Upper lobe of left lung (tissue), 6 donors: ENCODE data around the gene NAT9. TPM values are rescaled to one million over a fixed set of nuclear protein-coding genes. Genes with fewer than 3 reads are reported as not detected.
A peak's percentile ranks its signal among the peaks of the same experiment; 100 is the strongest.

Experiments used
- ATAC-seq, 2 donors: fragments of 200-7000 bp; cut with Tn5 transposase; one replicate each; pipeline ENCODE4 v1.9.1; 2022; ENCODE audit warnings: mild to moderate bottlenecking in 2 of 2, moderate library complexity in 2 of 2; ENCODE audit not compliant: low FRiP score in 2 of 2
- DNase-seq, 2 donors: peaks; one replicate each; pipeline ENCODE4 v3.0.0-alpha.2; 2019 to 2020
- H3K27ac ChIP-seq, 4 donors: fragments of 200-600 bp; sonication (generic); one replicate each; pipeline ENCODE4 v1.5.1; 2016 to 2019
- H3K27me3 ChIP-seq, 4 donors: fragments of 200-600 bp; sonication (generic); one replicate each; pipeline ENCODE4 v1.5.1; 2017 to 2019
- H3K36me3 ChIP-seq, 4 donors: fragments of 200-600 bp; sonication (generic); one replicate each; pipeline ENCODE4 v1.5.1; 2016 to 2019
- H3K4me1 ChIP-seq, 4 donors: fragments of 200-600 bp; sonication (generic); one replicate each; pipeline ENCODE4 v1.5.1; 2018 to 2019
- H3K4me3 ChIP-seq, 4 donors: fragments of 200-600 bp; sonication (generic); one replicate each; pipeline ENCODE4 v1.5.1; 2017 to 2019; ENCODE audit warnings: mild to moderate bottlenecking in 2 of 4, moderate library complexity in 1 of 4
- H3K9me3 ChIP-seq, 4 donors: fragments of 200-600 bp; sonication (generic); one replicate each; pipeline ENCODE4 v1.5.1; 2018 to 2019
- EP300 ChIP-seq, 4 donors: sonication (generic); formaldehyde crosslinking; IDR thresholded peaks; one replicate each; pipeline ENCODE4 v1.5.1; 2017; ENCODE audit warnings: antibody characterized with exemption in 4 of 4, control low read depth in 2 of 4
- POLR2A ChIP-seq, 4 donors: fragments of 450-650 bp; IDR thresholded peaks; one replicate each; pipeline ENCODE4 v1.5.1; 2016 to 2017; ENCODE audit warnings: antibody characterized with exemption in 4 of 4, mild to moderate bottlenecking in 2 of 4
- POLR2AphosphoS5 ChIP-seq, 2 donors: sonication (generic); formaldehyde crosslinking; IDR thresholded peaks; one replicate each; pipeline ENCODE4 v1.5.1; 2017; ENCODE audit warnings: antibody characterized with exemption in 2 of 2
- WGBS, 2 donors: methylation state at CpG; one replicate each; pipeline ENCODE4 v1.1.5; 2017 to 2018; 5-methylcytosine and 5-hydroxymethylcytosine counted together
- total RNA-seq, 6 donors: library from RNA; depleted of rRNA in 4 of 6; stranded (reverse); fragments of >200 nt in 4 of 6; gene quantifications; one replicate each; pipeline versions ENCODE4 v1.1.0 to v1.2.1, GENCODE V29; 2016 to 2021
- TF ChIP-seq, protein P1 (sequence below), 6 experiments: fragments of 450-650 bp in 4 of 6; fragments of 200-600 bp in 2 of 6; sonication (generic) in 2 of 6; IDR thresholded peaks; one replicate each; pipeline ENCODE4 v1.5.1; 2016 to 2019; ENCODE audit warnings: antibody characterized with exemption in 6 of 6
- donor health status: DM: no; HTN: no; CAD: no; lungs with moderate emphysema.
- donor health status: DM: no; HTN: yes; CAD: no; lungs with severe emphysema.

The NAT9 gene
- total RNA-seq, 6 donors from 2014 or later: 16.1 to 78.6 (median 41.7) TPM

DNA sequence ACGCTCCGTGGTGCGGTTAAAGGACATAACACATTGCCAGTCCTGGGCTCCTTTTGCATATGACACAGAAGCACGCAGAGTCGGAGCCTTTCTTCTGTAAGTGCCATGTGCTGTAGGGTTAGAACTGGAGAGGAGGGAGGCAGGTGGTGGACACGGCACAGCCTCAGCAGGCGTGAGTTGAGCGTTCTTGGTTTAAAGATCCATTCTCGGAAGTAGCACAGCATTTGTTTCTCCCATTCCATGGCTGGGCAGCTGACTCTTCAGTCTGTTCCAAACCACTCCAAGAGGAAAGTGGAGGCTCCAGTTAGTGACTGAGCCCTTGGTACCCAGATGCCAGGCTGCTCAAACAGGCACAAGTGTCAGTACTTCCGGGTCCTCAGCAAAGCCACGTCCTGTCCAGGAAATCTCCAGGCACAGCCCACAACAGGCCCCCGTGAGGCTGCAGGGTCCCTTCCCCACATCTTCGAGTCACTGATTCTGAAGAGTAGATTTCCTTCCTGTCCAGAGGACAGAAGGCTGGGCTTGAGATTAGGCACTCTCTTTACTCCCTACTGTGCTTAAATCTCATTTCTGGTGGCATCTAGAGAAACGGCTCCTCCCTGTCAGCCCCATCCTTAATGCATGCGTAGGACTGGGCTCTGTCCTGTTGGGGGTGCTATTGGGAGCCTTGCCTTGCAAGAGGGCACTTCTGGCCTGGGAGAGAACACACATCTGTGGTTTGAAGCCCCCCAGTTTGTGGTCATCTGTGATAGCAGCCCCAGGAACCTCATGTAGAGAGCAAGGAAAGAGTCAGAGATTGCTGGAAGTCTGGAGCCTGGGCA is 39.6 kb upstream of the NAT9 start:
- peaks cover 0 to 23% (median 18%) of the 10 kb centered on the region in 4 donors for H3K36me3 ChIP-seq
- peaks cover 6 to 40% (median 28%) of the 10 kb centered on the region in 4 donors for H3K4me1 ChIP-seq
- no peak overlapping the region for H3K4me3 ChIP-seq
- no peaks in the 10 kb centered on the region for H3K9me3 ChIP-seq
- H3K27ac ChIP-seq: peak overlapping the region in 2 of 4 donors; percentile 40 to 49
- TF ChIP-seq, protein P1, sequence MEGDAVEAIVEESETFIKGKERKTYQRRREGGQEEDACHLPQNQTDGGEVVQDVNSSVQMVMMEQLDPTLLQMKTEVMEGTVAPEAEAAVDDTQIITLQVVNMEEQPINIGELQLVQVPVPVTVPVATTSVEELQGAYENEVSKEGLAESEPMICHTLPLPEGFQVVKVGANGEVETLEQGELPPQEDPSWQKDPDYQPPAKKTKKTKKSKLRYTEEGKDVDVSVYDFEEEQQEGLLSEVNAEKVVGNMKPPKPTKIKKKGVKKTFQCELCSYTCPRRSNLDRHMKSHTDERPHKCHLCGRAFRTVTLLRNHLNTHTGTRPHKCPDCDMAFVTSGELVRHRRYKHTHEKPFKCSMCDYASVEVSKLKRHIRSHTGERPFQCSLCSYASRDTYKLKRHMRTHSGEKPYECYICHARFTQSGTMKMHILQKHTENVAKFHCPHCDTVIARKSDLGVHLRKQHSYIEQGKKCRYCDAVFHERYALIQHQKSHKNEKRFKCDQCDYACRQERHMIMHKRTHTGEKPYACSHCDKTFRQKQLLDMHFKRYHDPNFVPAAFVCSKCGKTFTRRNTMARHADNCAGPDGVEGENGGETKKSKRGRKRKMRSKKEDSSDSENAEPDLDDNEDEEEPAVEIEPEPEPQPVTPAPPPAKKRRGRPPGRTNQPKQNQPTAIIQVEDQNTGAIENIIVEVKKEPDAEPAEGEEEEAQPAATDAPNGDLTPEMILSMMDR (IDR thresholded peaks at IDR 0.05): no peak
- no peak for TF ChIP-seq POLR2AphosphoS5 (IDR thresholded peaks at IDR 0.05)
- TF ChIP-seq EP300 (IDR thresholded peaks at IDR 0.05): no peak
- TF ChIP-seq POLR2A (IDR thresholded peaks at IDR 0.05): no peak
- no peaks in the 10 kb centered on the region for H3K27me3 ChIP-seq
- WGBS, 2 donors: 58 to 78% methylated on average over 12 to 15 of the region's 15 CpGs
- DNase-seq (peak in 1 of 2 donors; percentile 68), ATAC-seq (no peak)

DNA sequence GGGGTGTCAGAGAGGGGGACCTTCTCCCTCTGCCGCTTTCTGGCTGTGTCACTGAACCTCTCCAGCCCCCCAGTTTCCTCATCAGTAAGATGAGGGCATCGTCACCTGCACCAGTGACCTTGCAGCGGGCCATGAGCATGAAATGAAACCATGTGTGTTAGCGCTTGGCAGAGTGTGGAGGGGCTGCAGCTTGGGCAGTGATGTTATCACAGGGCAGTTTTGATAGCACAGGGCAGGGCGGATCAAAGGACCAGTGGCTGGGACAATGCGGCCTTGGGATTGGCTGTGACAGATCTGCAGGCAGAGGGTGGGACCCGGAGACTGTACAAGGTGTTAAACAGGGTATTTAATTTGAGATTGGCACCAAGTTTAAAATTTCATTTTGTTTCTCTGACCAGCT is 38.9 kb upstream of the NAT9 start:
- Histone ChIP-seq H3K36me3 (peaks cover 0 to 18% (median 14%) of the 10 kb centered on the region in 4 donors), H3K27ac (peak overlapping the region in 1 of 4 donors; percentile 40), H3K4me3 (no peak overlapping the region), H3K27me3 (no peaks in the 10 kb centered on the region), H3K9me3 (no peaks in the 10 kb centered on the region), H3K4me1 (peaks cover 6 to 40% (median 28%) of the 10 kb centered on the region in 4 donors)
- DNase-seq: no peak
- WGBS, 2 donors: 96 to 98% methylated on average over 7 of the region's 7 CpGs
- ATAC-seq: no peak
- TF ChIP-seq POLR2A (IDR thresholded peaks at IDR 0.05): no peak
- TF ChIP-seq, protein P1 (IDR thresholded peaks at IDR 0.05): no peak
- TF ChIP-seq EP300 (IDR thresholded peaks at IDR 0.05): no peak
- no peak for TF ChIP-seq POLR2AphosphoS5 (IDR thresholded peaks at IDR 0.05)

DNA sequence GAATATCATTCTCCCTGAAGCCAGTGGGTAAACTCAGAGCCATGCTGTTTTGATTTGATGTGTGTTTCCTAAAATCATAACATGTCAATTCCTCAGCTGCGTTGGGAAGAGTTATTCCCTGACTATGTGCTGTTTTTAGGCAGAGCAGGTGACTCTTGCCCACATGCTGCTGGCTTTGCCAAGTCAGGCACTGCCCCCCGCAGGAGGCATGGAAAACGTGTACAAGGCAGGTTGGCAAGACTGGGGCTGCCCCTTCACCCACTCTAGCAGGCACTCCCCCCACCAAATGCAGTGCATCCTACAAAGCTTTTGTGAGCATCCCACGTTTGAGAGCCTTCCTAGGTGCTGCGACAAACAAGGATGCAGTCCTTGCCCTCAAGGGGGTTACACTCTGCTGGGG is 38.3 kb upstream of the NAT9 start:
- TF ChIP-seq POLR2AphosphoS5 (IDR thresholded peaks at IDR 0.05) (no peak), EP300 (IDR thresholded peaks at IDR 0.05) (no peak), POLR2A (IDR thresholded peaks at IDR 0.05) (no peak)
- TF ChIP-seq, protein P1 (IDR thresholded peaks at IDR 0.05): no peak
- no peak for ATAC-seq
- Histone ChIP-seq H3K9me3 (no peaks in the 10 kb centered on the region), H3K27me3 (no peaks in the 10 kb centered on the region), H3K36me3 (peaks cover 0 to 13% (median 8%) of the 10 kb centered on the region in 4 donors), H3K4me1 (peaks cover 6 to 40% (median 28%) of the 10 kb centered on the region in 4 donors), H3K4me3 (no peak overlapping the region), H3K27ac (no peak overlapping the region)
- no peak for DNase-seq
- 81 to 88% methylated on average over 5 of the region's 5 CpGs for WGBS, 2 donors

DNA sequence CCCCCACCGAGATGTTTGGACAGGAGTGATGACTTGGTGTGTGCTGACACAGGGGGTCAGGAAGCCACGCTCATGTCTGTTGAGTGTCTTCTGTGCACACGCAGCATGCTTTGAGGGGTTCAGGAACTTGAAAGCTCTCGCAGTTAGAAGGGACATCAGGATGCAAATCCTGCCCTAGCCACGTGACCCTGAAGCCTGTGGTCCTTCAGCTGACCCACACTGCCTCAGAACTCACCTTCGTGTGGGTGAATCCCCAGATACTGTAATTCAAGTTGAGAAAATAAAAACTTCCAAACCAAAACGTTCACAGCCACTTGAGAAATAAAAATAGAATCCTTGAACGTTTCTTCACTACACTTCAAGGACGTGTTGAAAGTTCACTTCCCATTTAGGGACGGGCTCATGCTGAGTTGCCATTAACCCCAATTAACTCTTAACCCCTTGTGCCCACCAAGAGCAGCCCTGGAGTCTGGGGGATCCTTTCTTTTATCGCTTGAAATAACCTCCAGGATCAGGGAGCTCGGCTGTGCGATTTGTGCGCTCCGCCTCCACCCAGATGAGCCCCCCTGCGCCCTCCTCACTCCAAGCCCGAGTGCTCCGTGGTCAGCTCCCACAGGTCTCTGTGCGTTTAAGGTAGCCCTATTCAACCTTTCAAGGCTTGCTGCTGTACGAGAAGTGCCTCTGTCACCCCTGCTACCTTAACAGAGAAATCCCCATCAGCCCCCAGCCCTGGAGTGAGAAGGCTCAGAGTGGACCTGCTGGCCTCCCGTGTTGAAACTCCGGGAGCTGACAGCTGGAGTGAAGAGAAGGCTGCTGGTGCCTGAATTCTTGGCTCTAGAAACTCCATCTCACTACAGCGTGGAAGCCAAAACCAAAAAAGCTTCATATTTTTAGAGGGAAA is 36.2 kb upstream of the NAT9 start:
- DNase-seq (peak in 1 of 2 donors; percentile 78), ATAC-seq (peak; percentile 32 to 71)
- H3K36me3 ChIP-seq: peaks cover 0 to 8% (median 3%) of the 10 kb centered on the region in 4 donors
- H3K27ac ChIP-seq: peak overlapping the region in 3 of 4 donors; percentile 36 to 79 (median 70)
- H3K4me3 ChIP-seq: peak overlapping the region in 3 of 4 donors; percentile 10 to 32 (median 31)
- 44 to 54% methylated on average over 23 of the region's 23 CpGs for WGBS, 2 donors
- no peaks in the 10 kb centered on the region for H3K27me3 ChIP-seq
- no peak for TF ChIP-seq POLR2A (IDR thresholded peaks at IDR 0.05)
- peak in 1 of 4 donors; percentile 4 for TF ChIP-seq EP300 (IDR thresholded peaks at IDR 0.05)
- TF ChIP-seq, protein P1 (IDR thresholded peaks at IDR 0.05): no peak
- no peak for TF ChIP-seq POLR2AphosphoS5 (IDR thresholded peaks at IDR 0.05)
- peaks cover 6 to 40% (median 28%) of the 10 kb centered on the region in 4 donors for H3K4me1 ChIP-seq
- H3K9me3 ChIP-seq: no peaks in the 10 kb centered on the region
